HCT116 (cell line): ENCODE results near the gene TICRR. TPM values are rescaled to one million over a fixed set of nuclear protein-coding genes. Genes with fewer than 3 reads are reported as not detected.

Experiments used
- ATAC-seq: fragments of 200-7000 bp; cut with Tn5 transposase; 2 replicates; pipeline ENCODE4 v1.9.1; 2020; ENCODE audit warnings: mild to moderate bottlenecking, moderate library complexity
- BruUV-seq: library from RNA; stranded (reverse); fragments of 400-500 nt; replicated peaks from 2 replicates; lab custom pipeline; 2021; lab: Mats Ljungman, UMichigan
- CTCF ChIA-PET: fragments of 300-600 bp; sonication (Branson Sonifier 250); formaldehyde crosslinking; loops from one replicate; lab custom pipeline; 2021; ENCODE audit warnings: antibody characterized with exemption; lab: Charles Lee
- POLR2A ChIA-PET: fragments of 300-600, 350-600 bp; sonication (Branson Sonifier 250); formaldehyde crosslinking; loops from one replicate; lab custom pipeline; 2021; ENCODE audit warnings: antibody characterized with exemption; lab: Charles Lee
- RAD21 ChIA-PET, 2 experiments: fragments of 300-600 bp; sonication (Branson Sonifier 250); formaldehyde crosslinking; loops; one replicate each; lab custom pipeline; 2023; ENCODE audit warnings: low total read pairs in 2 of 2; ENCODE audit not compliant: uncharacterized antibody in 2 of 2, unreplicated experiment in 2 of 2, low non-redundant PET in 1 of 2; lab: Charles Lee
- DNase-seq: peaks from one replicate; pipeline ENCODE4 v3.0.0-alpha.2; 2010; ENCODE audit warnings: low read depth, low spot score
- H2AFZ ChIP-seq: fragments of 200-600 bp; shearing (Covaris generic), sonication (generic); 2 replicates; pipeline ENCODE4 v1.6.1; 2017; ENCODE audit warnings: low read depth, mixed run types, mixed read lengths, antibody characterized with exemption, low read length; ENCODE audit not compliant: poor library complexity, severe bottlenecking
- H3K27ac ChIP-seq: 2 replicates; pipeline ENCODE4 v1.5.1; 2012; ENCODE audit warnings: low read depth, low read length
- H3K27me3 ChIP-seq: fragments of 200-600 bp; sonication (generic); 2 replicates; pipeline ENCODE4 v1.6.1; 2016; ENCODE audit warnings: mixed run types, low read length, mixed read lengths; ENCODE audit not compliant: insufficient read depth
- H3K36me3 ChIP-seq, 2 experiments: fragments of 200-500 bp in 1 of 2; fragments of 200-600 bp in 1 of 2; sonication (Bioruptor generic) in 1 of 2; sonication (generic) in 1 of 2; 2 replicates each; pipeline versions ENCODE4 v1.5.1 to v1.6.1; 2014 to 2016; ENCODE audit warnings: low read length in 2 of 2, inconsistent platforms in 1 of 2, mixed read lengths in 1 of 2, mixed run types in 1 of 2; ENCODE audit not compliant: insufficient read depth in 2 of 2, control insufficient read depth in 1 of 2
- H3K4me1 ChIP-seq, 2 experiments: fragments of 200-600 bp in 1 of 2; sonication (generic) in 1 of 2; 2 replicates each; pipeline versions ENCODE4 v1.5.1 to v1.6.1; 2012 to 2017; ENCODE audit warnings: low read length in 2 of 2, inconsistent platforms in 1 of 2, mild to moderate bottlenecking in 1 of 2, mixed read lengths in 1 of 2, mixed run types in 1 of 2, moderate library complexity in 1 of 2; ENCODE audit not compliant: insufficient read depth in 2 of 2, control insufficient read depth in 1 of 2
- H3K4me2 ChIP-seq: fragments of 200-600 bp; sonication (generic); 2 replicates; pipeline ENCODE4 v1.6.1; 2017; ENCODE audit warnings: mixed run types, low read length, mixed read lengths
- H3K4me3 ChIP-seq, 2 experiments: fragments of 200-600 bp in 1 of 2; sonication (generic) in 1 of 2; replicated peaks in 1 of 2; 2 replicates each; pipeline ENCODE4 v1.5.1; 2011 to 2016; ENCODE audit warnings: low read length in 2 of 2, control low read depth in 1 of 2, low read depth in 1 of 2, mild to moderate bottlenecking in 1 of 2, mixed read lengths in 1 of 2, mixed run types in 1 of 2
- H3K79me2 ChIP-seq: fragments of 200-600 bp; sonication (generic); 2 replicates; pipeline ENCODE4 v1.6.1; 2017; ENCODE audit warnings: mild to moderate bottlenecking, mixed run types, low read length, moderate library complexity, mixed read lengths; ENCODE audit not compliant: insufficient read depth
- H3K9ac ChIP-seq: fragments of 200-600 bp; sonication (generic); 2 replicates; pipeline ENCODE4 v1.6.1; 2016; ENCODE audit warnings: low read length, mixed read lengths
- H3K9me2 ChIP-seq: fragments of 200-600 bp; sonication (generic), shearing (Covaris generic); 2 replicates; pipeline ENCODE4 v1.6.1; 2017; ENCODE audit warnings: mixed run types, mild to moderate bottlenecking, moderate library complexity; ENCODE audit not compliant: insufficient read depth
- H3K9me3 ChIP-seq, 2 experiments: fragments of 200-500 bp in 1 of 2; fragments of 200-600 bp in 1 of 2; sonication (Bioruptor generic) in 1 of 2; sonication (generic) in 1 of 2; 2 replicates each; pipeline ENCODE4 v1.6.1; 2014 to 2017; ENCODE audit warnings: low read length in 2 of 2, mixed read lengths in 2 of 2, inconsistent platforms in 1 of 2, low read depth in 1 of 2, mild to moderate bottlenecking in 1 of 2, mixed run types in 1 of 2, moderate library complexity in 1 of 2; ENCODE audit not compliant: control insufficient read depth in 1 of 2, insufficient read depth in 1 of 2
- H4K20me1 ChIP-seq: fragments of 200-600 bp; sonication (generic), shearing (Covaris generic); 2 replicates; pipeline ENCODE4 v1.6.1; 2017; ENCODE audit warnings: mixed run types, mild to moderate bottlenecking, moderate library complexity; ENCODE audit not compliant: insufficient read depth
- EGR1 ChIP-seq: IDR thresholded peaks from 2 replicates; pipeline ENCODE4 v1.6.1; 2012; ENCODE audit warnings: low read depth
- ELF1 ChIP-seq: IDR thresholded peaks from 2 replicates; pipeline ENCODE4 v1.6.1; 2012; ENCODE audit warnings: low read depth, borderline replicate concordance
- EZH2 ChIP-seq: fragments of 200-600 bp; sonication (generic); IDR thresholded peaks from 2 replicates; pipeline ENCODE4 v1.6.1; 2017; ENCODE audit warnings: antibody characterized with exemption, mixed run types
- EZH2phosphoT487 ChIP-seq: fragments of 200-600 bp; IDR thresholded peaks from 2 replicates; pipeline ENCODE4 v1.6.1; 2018; ENCODE audit warnings: antibody characterized with exemption, borderline replicate concordance
- FOSL1 ChIP-seq: IDR thresholded peaks from 2 replicates; pipeline ENCODE4 v1.6.1; 2012; ENCODE audit warnings: low read depth
- POLR2AphosphoS5 ChIP-seq: IDR thresholded peaks from 2 replicates; pipeline ENCODE4 v1.6.1; 2011; ENCODE audit warnings: mild to moderate bottlenecking, low read depth, low read length, moderate library complexity
- SP1 ChIP-seq: IDR thresholded peaks from 2 replicates; pipeline ENCODE4 v1.6.1; 2012; ENCODE audit warnings: low read depth
- YY1 ChIP-seq: IDR thresholded peaks from 2 replicates; pipeline ENCODE4 v1.6.1; 2011; ENCODE audit warnings: low read length, low read depth, moderate library complexity, mild to moderate bottlenecking; ENCODE audit not compliant: insufficient replicate concordance; ENCODE audit errors: extremely low read depth
- ZNF274 ChIP-seq: fragments of 200-500 bp; sonication (Bioruptor generic); IDR thresholded peaks from 2 replicates; pipeline ENCODE4 v1.6.1; 2014; ENCODE audit warnings: mild to moderate bottlenecking, low read depth, low read length, inconsistent platforms
- intact Hi-C: fragments of 100-400 bp; cut with micrococcal nuclease; formaldehyde crosslinking; loops from 2 replicates; pipeline ENCODE4 v1.10.0; 2022
- total RNA-seq: library from RNA; stranded (reverse); gene quantifications from one replicate; pipeline ENCODE4 v1.2.1, GENCODE V29; 2021; ENCODE audit not compliant: unreplicated experiment
- TF ChIP-seq, protein P1 (sequence below): IDR thresholded peaks from 2 replicates; pipeline ENCODE4 v1.6.1; 2012
- TF ChIP-seq, protein P2 (sequence below): IDR thresholded peaks from 2 replicates; pipeline ENCODE4 v1.6.1; 2012
- TF ChIP-seq, protein P3 (sequence below): IDR thresholded peaks from 2 replicates; pipeline ENCODE4 v1.6.1; 2012; ENCODE audit warnings: low read depth

The TICRR gene
- total RNA-seq, 1 experiment from 2014 or later: 24.8 TPM

DNA sequence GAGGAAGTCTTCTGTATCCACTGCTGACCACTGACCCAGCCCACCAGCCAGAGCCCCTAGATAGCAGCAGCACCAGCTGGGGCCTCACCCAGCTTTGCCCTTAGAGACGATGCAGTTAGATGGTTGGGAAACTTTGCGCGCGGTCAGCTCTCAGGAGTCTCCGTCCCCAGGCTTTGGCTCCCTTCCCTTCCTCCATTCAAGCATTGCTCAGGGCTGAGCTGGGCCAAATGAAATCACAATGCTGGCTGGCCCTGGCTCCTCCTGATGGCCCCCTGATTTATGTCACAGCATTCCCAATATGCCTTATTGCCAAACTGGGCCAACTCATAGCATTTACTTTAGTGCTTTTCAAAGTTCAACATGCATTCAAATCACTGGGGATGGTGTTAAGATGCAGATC is 44.3 kb upstream of the TICRR start:
- Histone ChIP-seq H3K9me3 (no peaks in the 10 kb centered on the region), H3K79me2 (no peaks in the 10 kb centered on the region), H2AFZ (no peak overlapping the region), H3K27ac (no peak overlapping the region), H3K27me3 (no peaks in the 10 kb centered on the region), H3K9ac (no peak overlapping the region), H3K9me2 (no peaks in the 10 kb centered on the region), H3K36me3 (no peaks in the 10 kb centered on the region), H3K4me2 (no peak overlapping the region), H4K20me1 (no peaks in the 10 kb centered on the region)
- DNase-seq (no peak), ATAC-seq (no peak)
- intact Hi-C loops: no loop called here
- BruUV-seq: no TSS peak
- POLR2A ChIA-PET: interaction anchor here (1.6 kb wide), 1 partner anchor 30 kb away, joined by 3 read pairs; no protein-coding TSS in a partner anchor
- RAD21 ChIA-PET: no interaction called here
- CTCF ChIA-PET: no interaction called here
- TF ChIP-seq SP1 (no peak), EZH2phosphoT487 (no peak), EGR1 (no peak), ELF1 (no peak), YY1 (no peak), POLR2AphosphoS5 (no peak), ZNF274 (no peak)
- TF ChIP-seq, protein P1, sequence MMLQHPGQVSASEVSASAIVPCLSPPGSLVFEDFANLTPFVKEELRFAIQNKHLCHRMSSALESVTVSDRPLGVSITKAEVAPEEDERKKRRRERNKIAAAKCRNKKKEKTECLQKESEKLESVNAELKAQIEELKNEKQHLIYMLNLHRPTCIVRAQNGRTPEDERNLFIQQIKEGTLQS: no peak
- TF ChIP-seq, protein P2, sequence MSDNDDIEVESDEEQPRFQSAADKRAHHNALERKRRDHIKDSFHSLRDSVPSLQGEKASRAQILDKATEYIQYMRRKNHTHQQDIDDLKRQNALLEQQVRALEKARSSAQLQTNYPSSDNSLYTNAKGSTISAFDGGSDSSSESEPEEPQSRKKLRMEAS: no peak
- TF ChIP-seq, all 23 proteins: peak for 0
- H3K4me1 ChIP-seq: no peaks in the 10 kb centered on the region
- no peak overlapping the region for H3K4me3 ChIP-seq

DNA sequence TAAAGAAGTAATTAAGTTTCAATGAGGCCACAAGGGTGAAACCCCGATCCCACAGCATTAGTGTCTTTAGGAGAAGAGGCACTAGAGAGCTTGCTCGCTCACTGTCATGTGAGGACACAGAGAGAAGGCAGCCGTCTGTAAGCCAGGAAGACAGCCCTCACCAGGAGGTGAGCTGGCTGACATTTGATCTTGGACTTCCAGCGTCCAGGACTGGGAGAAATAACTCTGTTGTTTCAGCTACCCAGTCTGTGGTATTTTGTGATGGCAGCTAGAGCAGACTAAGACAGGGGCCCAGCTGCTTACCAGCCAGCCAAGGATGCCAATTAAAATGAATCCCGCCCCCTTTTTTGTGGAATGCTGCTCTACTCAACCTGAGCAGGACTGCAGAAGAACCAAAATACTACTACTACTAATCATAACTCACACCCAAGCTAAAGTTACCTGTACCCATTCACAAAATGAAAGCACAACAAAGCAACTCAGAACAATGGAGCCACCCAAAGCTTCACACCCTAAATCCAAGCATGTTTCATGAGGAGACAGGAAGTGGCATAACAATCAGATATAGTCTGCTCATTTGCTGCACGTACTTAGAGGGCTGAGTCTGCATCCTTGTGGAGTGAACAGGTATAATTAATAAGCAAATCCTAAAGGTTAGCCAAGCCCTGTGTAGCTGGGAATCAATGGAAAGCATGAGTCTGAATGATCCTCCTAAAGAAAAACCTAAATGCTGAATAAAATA is 43.3 kb upstream of the TICRR start:
- no TSS peak for BruUV-seq
- no peak overlapping the region for H3K4me3 ChIP-seq
- no peaks in the 10 kb centered on the region for H3K36me3 ChIP-seq
- ChIA-PET POLR2A (no interaction called here), CTCF (interaction anchor here (1.0 kb wide), 1 partner anchor 173 kb away, joined by 3 read pairs; no protein-coding TSS in a partner anchor), RAD21 (no interaction called here)
- H3K27me3 ChIP-seq: no peaks in the 10 kb centered on the region
- DNase-seq (no peak), ATAC-seq (no peak)
- no peaks in the 10 kb centered on the region for H3K9me2 ChIP-seq
- no peaks in the 10 kb centered on the region for H3K79me2 ChIP-seq
- H3K4me1 ChIP-seq: no peaks in the 10 kb centered on the region
- H3K4me2 ChIP-seq: no peak overlapping the region
- H3K9ac ChIP-seq: no peak overlapping the region
- no peaks in the 10 kb centered on the region for H3K9me3 ChIP-seq
- H4K20me1 ChIP-seq: no peaks in the 10 kb centered on the region
- intact Hi-C loops: no loop called here
- H3K27ac ChIP-seq: no peak overlapping the region
- peak overlapping the region; percentile 75 for H2AFZ ChIP-seq
- TF ChIP-seq, protein P1: no peak
- TF ChIP-seq EZH2: no peak
- no peak for TF ChIP-seq SP1
- TF ChIP-seq ELF1: no peak
- TF ChIP-seq FOSL1: no peak
- TF ChIP-seq, protein P3, sequence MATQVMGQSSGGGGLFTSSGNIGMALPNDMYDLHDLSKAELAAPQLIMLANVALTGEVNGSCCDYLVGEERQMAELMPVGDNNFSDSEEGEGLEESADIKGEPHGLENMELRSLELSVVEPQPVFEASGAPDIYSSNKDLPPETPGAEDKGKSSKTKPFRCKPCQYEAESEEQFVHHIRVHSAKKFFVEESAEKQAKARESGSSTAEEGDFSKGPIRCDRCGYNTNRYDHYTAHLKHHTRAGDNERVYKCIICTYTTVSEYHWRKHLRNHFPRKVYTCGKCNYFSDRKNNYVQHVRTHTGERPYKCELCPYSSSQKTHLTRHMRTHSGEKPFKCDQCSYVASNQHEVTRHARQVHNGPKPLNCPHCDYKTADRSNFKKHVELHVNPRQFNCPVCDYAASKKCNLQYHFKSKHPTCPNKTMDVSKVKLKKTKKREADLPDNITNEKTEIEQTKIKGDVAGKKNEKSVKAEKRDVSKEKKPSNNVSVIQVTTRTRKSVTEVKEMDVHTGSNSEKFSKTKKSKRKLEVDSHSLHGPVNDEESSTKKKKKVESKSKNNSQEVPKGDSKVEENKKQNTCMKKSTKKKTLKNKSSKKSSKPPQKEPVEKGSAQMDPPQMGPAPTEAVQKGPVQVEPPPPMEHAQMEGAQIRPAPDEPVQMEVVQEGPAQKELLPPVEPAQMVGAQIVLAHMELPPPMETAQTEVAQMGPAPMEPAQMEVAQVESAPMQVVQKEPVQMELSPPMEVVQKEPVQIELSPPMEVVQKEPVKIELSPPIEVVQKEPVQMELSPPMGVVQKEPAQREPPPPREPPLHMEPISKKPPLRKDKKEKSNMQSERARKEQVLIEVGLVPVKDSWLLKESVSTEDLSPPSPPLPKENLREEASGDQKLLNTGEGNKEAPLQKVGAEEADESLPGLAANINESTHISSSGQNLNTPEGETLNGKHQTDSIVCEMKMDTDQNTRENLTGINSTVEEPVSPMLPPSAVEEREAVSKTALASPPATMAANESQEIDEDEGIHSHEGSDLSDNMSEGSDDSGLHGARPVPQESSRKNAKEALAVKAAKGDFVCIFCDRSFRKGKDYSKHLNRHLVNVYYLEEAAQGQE: no peak
- TF ChIP-seq EZH2phosphoT487: no peak
